OCI-LY1 (cell line): ENCODE results near the gene LEF1.

ENCODE experiments used
- H2AFZ ChIP-seq: fragments of 200-600 bp; sonication (generic), shearing (Covaris generic); 2 replicates; pipeline ENCODE4 v1.6.0; 2014; ENCODE audit warnings: antibody characterized with exemption, mild to moderate bottlenecking, low read length
- H3F3A ChIP-seq: fragments of 200-600 bp; sonication (generic), shearing (Covaris generic); 2 replicates; pipeline ENCODE4 v1.6.0; 2014; ENCODE audit warnings: mild to moderate bottlenecking, antibody characterized with exemption, low read length, moderate library complexity; ENCODE audit not compliant: insufficient read depth
- H3K27ac ChIP-seq: fragments of 200-600 bp; sonication (generic); 2 replicates; pipeline ENCODE4 v1.5.1; 2014; ENCODE audit warnings: low read length, mixed run types, mild to moderate bottlenecking, low read depth; ENCODE audit not compliant: poor library complexity, severe bottlenecking
- H3K27me3 ChIP-seq: fragments of 200-600 bp; sonication (generic); 2 replicates; pipeline ENCODE4 v1.6.0; 2014; ENCODE audit warnings: antibody characterized with exemption, mild to moderate bottlenecking, low read length, moderate library complexity; ENCODE audit not compliant: insufficient read depth
- H3K36me3 ChIP-seq: fragments of 200-600 bp; sonication (generic); 2 replicates; pipeline ENCODE4 v1.6.1; 2014; ENCODE audit warnings: mild to moderate bottlenecking, antibody characterized with exemption, low read length, moderate library complexity, mixed read lengths; ENCODE audit not compliant: insufficient read depth
- H3K4me1 ChIP-seq: fragments of 200-600 bp; sonication (generic); 2 replicates; pipeline ENCODE4 v1.5.1; 2014; ENCODE audit warnings: mild to moderate bottlenecking, low read length, moderate library complexity; ENCODE audit not compliant: insufficient read depth, severe bottlenecking
- H3K4me2 ChIP-seq: fragments of 200-600 bp; sonication (generic), shearing (Covaris generic); 2 replicates; pipeline ENCODE4 v1.6.1; 2014; ENCODE audit warnings: low read length
- H3K4me3 ChIP-seq: fragments of 200-600 bp; sonication (generic); 2 replicates; pipeline ENCODE4 v1.5.1; 2014; ENCODE audit warnings: low read length, low read depth, mild to moderate bottlenecking, mixed read lengths; ENCODE audit not compliant: poor library complexity, severe bottlenecking
- H3K79me2 ChIP-seq: fragments of 200-600 bp; shearing (Covaris generic); 2 replicates; pipeline ENCODE4 v1.6.1; 2016; ENCODE audit warnings: mixed run types, low read length, mixed read lengths; ENCODE audit not compliant: insufficient read depth
- H3K9ac ChIP-seq: fragments of 200-600 bp; sonication (generic), shearing (Covaris generic); 2 replicates; pipeline ENCODE4 v1.6.1; 2014; ENCODE audit warnings: mild to moderate bottlenecking, low read length, mixed read lengths
- H3K9me2 ChIP-seq: fragments of 200-600 bp; sonication (generic), shearing (Covaris generic); 2 replicates; pipeline ENCODE4 v1.6.1; 2014; ENCODE audit warnings: low read depth, mild to moderate bottlenecking, low read length, mixed read lengths
- H3K9me3 ChIP-seq: fragments of 200-600 bp; shearing (Covaris generic); 2 replicates; pipeline ENCODE4 v1.6.1; 2014; ENCODE audit warnings: low read length, mixed read lengths
- H4K20me1 ChIP-seq: fragments of 200-600 bp; sonication (generic), shearing (Covaris generic); 2 replicates; pipeline ENCODE4 v1.6.0; 2016; ENCODE audit warnings: mild to moderate bottlenecking, low read length; ENCODE audit not compliant: insufficient read depth
- CTCF ChIP-seq: fragments of 200-600 bp; sonication (generic), shearing (Covaris generic); IDR thresholded peaks from 2 replicates; pipeline ENCODE4 v1.5.1; 2017; ENCODE audit warnings: mild to moderate bottlenecking, antibody characterized with exemption, low read length, moderate library complexity, mixed read lengths
- EZH2 ChIP-seq: fragments of 200-600 bp; sonication (generic), shearing (Covaris generic); IDR thresholded peaks from 2 replicates; pipeline ENCODE4 v1.8.0; 2017; ENCODE audit warnings: borderline replicate concordance, mixed run types, mild to moderate bottlenecking, antibody characterized with exemption, low read length, moderate library complexity, mixed read lengths

LEF1 gene

GRCh38 chr4:108029016-108029720 is 139.6 kb downstream of the LEF1 start:
- H3K79me2 ChIP-seq: no peaks in the 10 kb centered on the region
- no peaks in the 10 kb centered on the region for H4K20me1 ChIP-seq
- H3F3A ChIP-seq: no peaks in the 10 kb centered on the region
- H2AFZ ChIP-seq: no peak overlapping the region
- H3K4me2 ChIP-seq: peak overlapping the region; percentile 5; the same call in 1 of the 2 replicates
- peak overlapping the region; percentile 99 for H3K27ac ChIP-seq
- no peaks in the 10 kb centered on the region for H3K9me3 ChIP-seq
- H3K9ac ChIP-seq: peak overlapping the region; percentile 24; the same call in 1 of the 2 replicates
- H3K9me2 ChIP-seq: no peaks in the 10 kb centered on the region
- no peaks in the 10 kb centered on the region for H3K27me3 ChIP-seq
- peaks cover 70% of the 10 kb centered on the region for H3K36me3 ChIP-seq
- TF ChIP-seq EZH2 (no peak), CTCF (no peak)
- H3K4me3 ChIP-seq: no peak overlapping the region
- H3K4me1 ChIP-seq: peaks cover 55% of the 10 kb centered on the region

- TF ChIP-seq CTCF (no peak), EZH2 (no peak)
- H3K36me3 ChIP-seq: peaks cover 81% of the 10 kb centered on the region
- H4K20me1 ChIP-seq: no peaks in the 10 kb centered on the region
- H3K27ac ChIP-seq: no peak overlapping the region
- no peaks in the 10 kb centered on the region for H3K27me3 ChIP-seq
- no peak overlapping the region for H3K4me2 ChIP-seq
- no peaks in the 10 kb centered on the region for H3F3A ChIP-seq
- no peak overlapping the region for H3K4me3 ChIP-seq
- H2AFZ ChIP-seq: no peak overlapping the region
- no peak overlapping the region for H3K9ac ChIP-seq
- H3K9me3 ChIP-seq: no peaks in the 10 kb centered on the region
- H3K9me2 ChIP-seq: no peaks in the 10 kb centered on the region
- H3K4me1 ChIP-seq: peaks cover 21% of the 10 kb centered on the region
- no peaks in the 10 kb centered on the region for H3K79me2 ChIP-seq
Observed at GRCh38 chr4:108024878-108025165, 143.9 kb downstream of the LEF1 start.

- Histone ChIP-seq H4K20me1 (no peaks in the 10 kb centered on the region), H3K27ac (no peak overlapping the region), H2AFZ (no peak overlapping the region)
Observed at GRCh38 chr4:108024085-108024877, 144.5 kb downstream of the LEF1 start.

More at GRCh38 chr4:108024085-108024877, 144.5 kb downstream of the LEF1 start:
- Histone ChIP-seq H3K36me3 (peaks cover 82% of the 10 kb centered on the region), H3K4me1 (peaks cover 15% of the 10 kb centered on the region), H3K79me2 (no peaks in the 10 kb centered on the region), H3K9me2 (no peaks in the 10 kb centered on the region), H3K27me3 (no peaks in the 10 kb centered on the region), H3F3A (no peaks in the 10 kb centered on the region), H3K9ac (no peak overlapping the region), H3K4me2 (no peak overlapping the region), H3K4me3 (no peak overlapping the region), H3K9me3 (no peaks in the 10 kb centered on the region)
- TF ChIP-seq EZH2: no peak
- no peak for TF ChIP-seq CTCF
